ENCODE results near the gene TRPM2.

- TF ChIP-seq POLR2A (IDR thresholded peaks at IDR 0.05) (no peak), CTCF (IDR thresholded peaks at IDR 0.05 in 4 of 5, conservative IDR thresholded peaks at IDR 0.05 in 1 of 5) (peak in 2 of 5 experiments; percentile 13 to 19)
These were observed 108.1 kb downstream of the TRPM2 start for GRCh38 chr21:44461464-44462001.
